ENCODE measurements around the gene ZFHX2. TPM values are rescaled to one million over a fixed set of nuclear protein-coding genes. Genes with fewer than 3 reads are reported as not detected.

Gene ZFHX2
- total and polyA plus RNA-seq, 5 donors from 2014 or later = 0.42 TPM; not detected in 4

- Mint-ChIP-seq H3K27ac (no peak overlapping the region), H3K9me3 (no peaks in the 10 kb centered on the region), H3K4me3 (no peak overlapping the region), H3K27me3 (no peaks in the 10 kb centered on the region), H3K36me3 (no peaks in the 10 kb centered on the region), H3K4me1 (peaks cover 0 to 2% (median 0%) of the 10 kb centered on the region in 4 donors)
- Histone ChIP-seq H3K36me3 (ENCODE audit: control insufficient read depth, insufficient read depth, low read length) (no peaks in the 10 kb centered on the region), H3K9me3 (ENCODE audit: control insufficient read depth in 2 of 2, low read length in 2 of 2) (no peaks in the 10 kb centered on the region), H3K4me1 (ENCODE audit: control insufficient read depth, insufficient read depth, low read length, poor library complexity, severe bottlenecking) (no peaks in the 10 kb centered on the region), H3K4me3 (ENCODE audit: low read depth, low read length) (no peak overlapping the region), H3K27me3 (ENCODE audit: control insufficient read depth, insufficient read depth, low read length) (no peaks in the 10 kb centered on the region), H3K27ac (ENCODE audit: insufficient read depth, low read length, poor library complexity, severe bottlenecking) (no peak overlapping the region)
- DNase-seq (no peak), ATAC-seq (ENCODE audit: low read depth in 2 of 2) (no peak)
Observed at GRCh38 chr14:23525611-23526010, 26.0 kb downstream of the ZFHX2 start.

GRCh38 chr14:23524954-23525353 is 26.6 kb downstream of the ZFHX2 start:
- Mint-ChIP-seq H3K9me3 (no peaks in the 10 kb centered on the region), H3K36me3 (no peaks in the 10 kb centered on the region), H3K4me1 (no peaks in the 10 kb centered on the region), H3K27me3 (no peaks in the 10 kb centered on the region), H3K27ac (no peak overlapping the region), H3K4me3 (no peak overlapping the region)
- H3K4me1 ChIP-seq (ENCODE audit: control insufficient read depth, insufficient read depth, low read length, poor library complexity, severe bottlenecking) = no peaks in the 10 kb centered on the region
- H3K36me3 ChIP-seq (ENCODE audit: control insufficient read depth, insufficient read depth, low read length) = no peaks in the 10 kb centered on the region
- H3K9me3 ChIP-seq (ENCODE audit: control insufficient read depth in 2 of 2, low read length in 2 of 2) = no peaks in the 10 kb centered on the region
- no peak overlapping the region for H3K4me3 ChIP-seq (ENCODE audit: low read depth, low read length)
- ATAC-seq (ENCODE audit: low read depth in 2 of 2) = no peak
- no peak for DNase-seq
- no peak overlapping the region for H3K27ac ChIP-seq (ENCODE audit: insufficient read depth, low read length, poor library complexity, severe bottlenecking)
- H3K27me3 ChIP-seq (ENCODE audit: control insufficient read depth, insufficient read depth, low read length) = no peaks in the 10 kb centered on the region

DNA sequence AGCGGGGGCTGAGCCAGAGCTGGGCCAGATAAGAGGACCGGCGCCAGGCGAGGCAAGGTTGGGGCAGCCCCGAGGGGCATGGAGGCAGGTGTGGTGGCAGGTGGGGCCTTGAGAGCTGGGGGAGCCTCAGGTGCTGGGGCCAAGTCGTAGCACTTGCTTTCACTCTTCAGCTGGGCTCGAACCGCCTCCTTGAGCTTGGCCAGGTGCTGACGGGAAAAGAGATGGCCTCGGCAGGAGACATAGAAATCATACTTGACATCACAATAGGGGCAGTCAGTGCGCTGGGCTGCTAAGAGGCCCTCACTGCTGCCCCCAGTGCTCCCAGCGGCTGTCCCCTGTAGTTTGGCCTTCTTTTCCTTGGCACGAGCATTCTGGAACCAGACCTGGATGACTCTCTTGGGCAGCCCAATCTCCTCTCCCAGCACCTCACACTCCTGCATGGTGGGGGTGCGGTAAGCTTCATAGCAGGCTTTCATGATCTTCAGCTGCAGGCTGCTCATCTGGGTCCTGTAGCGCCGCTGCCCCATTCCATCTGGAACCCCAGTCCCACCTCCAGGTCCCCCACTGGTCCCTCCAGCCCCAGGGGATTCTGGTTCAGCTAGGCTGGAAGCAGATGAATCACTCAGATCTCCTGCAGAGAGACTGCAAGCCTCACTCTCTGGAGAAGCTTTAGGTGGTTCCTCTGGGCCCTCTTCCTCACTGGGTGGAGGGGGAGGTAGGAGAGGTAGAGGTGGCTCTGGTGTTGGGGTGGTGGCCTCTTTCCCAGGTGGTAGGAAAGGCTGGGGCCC is 28.1 kb downstream of the ZFHX2 start:
- Histone ChIP-seq H3K4me3 (ENCODE audit: low read depth, low read length) (no peak overlapping the region), H3K4me1 (ENCODE audit: control insufficient read depth, insufficient read depth, low read length, poor library complexity, severe bottlenecking) (no peaks in the 10 kb centered on the region), H3K27me3 (ENCODE audit: control insufficient read depth, insufficient read depth, low read length) (no peaks in the 10 kb centered on the region), H3K9me3 (ENCODE audit: control insufficient read depth in 2 of 2, low read length in 2 of 2) (no peaks in the 10 kb centered on the region), H3K36me3 (ENCODE audit: control insufficient read depth, insufficient read depth, low read length) (no peaks in the 10 kb centered on the region), H3K27ac (ENCODE audit: insufficient read depth, low read length, poor library complexity, severe bottlenecking) (no peak overlapping the region)
- Mint-ChIP-seq H3K4me3 (no peak overlapping the region), H3K27ac (no peak overlapping the region), H3K36me3 (peaks cover 5% of the 10 kb centered on the region), H3K4me1 (no peaks in the 10 kb centered on the region), H3K27me3 (no peaks in the 10 kb centered on the region), H3K9me3 (no peaks in the 10 kb centered on the region)
- ATAC-seq (ENCODE audit: low read depth in 2 of 2) (no peak), DNase-seq (no peak)

- Histone ChIP-seq H3K36me3 (ENCODE audit: control insufficient read depth, insufficient read depth, low read length) (no peaks in the 10 kb centered on the region), H3K4me3 (ENCODE audit: low read depth, low read length) (no peak overlapping the region), H3K9me3 (ENCODE audit: control insufficient read depth in 2 of 2, low read length in 2 of 2) (no peaks in the 10 kb centered on the region), H3K27me3 (ENCODE audit: control insufficient read depth, insufficient read depth, low read length) (no peaks in the 10 kb centered on the region), H3K4me1 (ENCODE audit: control insufficient read depth, insufficient read depth, low read length, poor library complexity, severe bottlenecking) (no peaks in the 10 kb centered on the region), H3K27ac (ENCODE audit: insufficient read depth, low read length, poor library complexity, severe bottlenecking) (no peak overlapping the region)
- Mint-ChIP-seq H3K4me1 (no peaks in the 10 kb centered on the region), H3K27me3 (no peaks in the 10 kb centered on the region), H3K9me3 (no peaks in the 10 kb centered on the region), H3K27ac (no peak overlapping the region), H3K4me3 (no peak overlapping the region), H3K36me3 (peaks cover 5% of the 10 kb centered on the region)
- no peak for DNase-seq
- no peak for ATAC-seq (ENCODE audit: low read depth in 2 of 2)
Observed at GRCh38 chr14:23522643-23523198, 28.8 kb downstream of the ZFHX2 start.

DNA sequence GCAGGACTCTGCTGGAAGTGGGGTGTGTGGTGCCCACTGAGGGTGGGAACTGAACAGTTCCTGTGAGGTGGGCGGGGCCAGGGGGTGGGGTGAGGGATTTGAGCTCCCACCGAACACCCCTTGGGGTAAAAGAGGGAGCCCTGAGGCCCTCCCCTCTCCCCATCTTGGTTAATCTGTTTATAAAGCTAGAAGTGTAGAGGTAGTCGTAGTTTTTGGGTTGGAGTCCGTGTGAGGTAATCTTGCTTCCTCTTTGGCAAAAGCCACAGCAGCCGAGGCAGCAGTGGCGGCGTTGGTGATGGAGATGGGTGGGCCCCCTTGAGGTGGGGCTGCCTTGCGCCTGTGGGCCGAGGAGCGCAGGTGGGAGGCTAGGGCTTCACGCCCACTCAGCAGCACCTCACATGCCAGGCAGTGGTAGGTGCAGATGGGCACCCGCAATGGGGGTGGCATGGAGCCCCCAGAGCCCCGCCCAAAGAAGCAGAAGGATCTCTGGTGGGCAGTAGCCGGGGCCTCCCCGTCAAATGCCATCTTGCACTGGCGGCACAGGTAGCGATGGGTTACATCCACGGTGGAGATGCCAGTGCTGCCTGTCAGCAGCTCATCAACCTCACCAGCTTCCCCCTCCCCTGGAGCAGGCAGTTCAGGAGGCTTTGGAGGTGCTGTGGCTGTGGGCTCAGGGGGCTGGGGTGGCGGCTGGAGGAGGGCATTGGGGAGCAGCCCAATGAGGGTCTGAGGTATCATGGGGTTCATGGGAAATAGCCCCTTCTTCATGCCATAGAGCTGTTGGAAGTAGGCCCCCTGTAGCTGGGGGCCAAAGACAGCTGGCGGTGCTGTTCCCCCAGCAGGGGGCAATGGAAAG is 29.6 kb downstream of the ZFHX2 start:
- Histone ChIP-seq H3K27ac (ENCODE audit: insufficient read depth, low read length, poor library complexity, severe bottlenecking) (no peak overlapping the region), H3K27me3 (ENCODE audit: control insufficient read depth, insufficient read depth, low read length) (no peaks in the 10 kb centered on the region), H3K9me3 (ENCODE audit: control insufficient read depth in 2 of 2, low read length in 2 of 2) (no peaks in the 10 kb centered on the region), H3K4me3 (ENCODE audit: low read depth, low read length) (no peak overlapping the region), H3K36me3 (ENCODE audit: control insufficient read depth, insufficient read depth, low read length) (no peaks in the 10 kb centered on the region), H3K4me1 (ENCODE audit: control insufficient read depth, insufficient read depth, low read length, poor library complexity, severe bottlenecking) (no peaks in the 10 kb centered on the region)
- H3K36me3 Mint-ChIP-seq = peaks cover 5% of the 10 kb centered on the region
- H3K4me3 Mint-ChIP-seq = no peak overlapping the region
- no peak for DNase-seq
- ATAC-seq (ENCODE audit: low read depth in 2 of 2) = no peak
- H3K27me3 Mint-ChIP-seq = no peaks in the 10 kb centered on the region
- peak overlapping the region in 1 of 3 donors; percentile 14 for H3K27ac Mint-ChIP-seq
- H3K4me1 Mint-ChIP-seq = no peaks in the 10 kb centered on the region
- H3K9me3 Mint-ChIP-seq = no peaks in the 10 kb centered on the region

DNA sequence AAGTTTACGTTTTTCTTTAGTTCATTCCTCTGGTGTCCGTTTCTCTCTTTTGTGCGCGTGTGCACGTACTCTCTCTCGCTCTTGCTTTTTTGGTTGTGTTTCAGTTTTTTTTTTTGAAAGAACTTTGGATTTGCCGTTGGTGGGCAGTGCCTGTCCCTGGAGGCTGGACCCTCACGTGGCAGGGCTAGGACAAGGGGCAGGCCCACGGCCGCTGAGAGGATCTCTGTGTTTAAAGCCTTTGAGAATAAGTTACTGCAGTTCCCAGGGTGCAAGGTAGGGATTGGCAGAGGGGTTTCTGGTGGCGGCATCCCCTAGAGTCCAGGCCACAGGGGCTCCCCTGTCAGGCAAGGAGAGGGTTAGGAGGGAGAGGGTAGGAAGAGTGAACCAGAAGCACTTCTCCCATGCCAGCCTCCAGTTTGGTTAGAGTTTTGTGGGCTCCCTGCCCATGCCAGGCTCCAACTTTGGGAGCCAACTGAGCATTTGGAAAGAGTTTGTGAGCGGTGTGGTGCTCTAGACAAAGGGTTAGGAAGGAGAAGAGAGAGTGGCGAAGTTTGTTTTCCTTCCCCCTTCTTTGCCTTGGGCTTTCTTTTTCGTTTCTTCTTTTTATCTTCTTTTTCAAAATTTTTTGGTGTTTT is 30.5 kb downstream of the ZFHX2 start:
- peak overlapping the region in 1 of 3 donors; percentile 11 for H3K27ac Mint-ChIP-seq
- no peaks in the 10 kb centered on the region for H3K36me3 ChIP-seq (ENCODE audit: control insufficient read depth, insufficient read depth, low read length)
- H3K4me3 Mint-ChIP-seq = peak overlapping the region in 1 of 4 donors; percentile 10
- H3K4me1 Mint-ChIP-seq = no peaks in the 10 kb centered on the region
- H3K9me3 Mint-ChIP-seq = no peaks in the 10 kb centered on the region
- H3K27ac ChIP-seq (ENCODE audit: insufficient read depth, low read length, poor library complexity, severe bottlenecking) = no peak overlapping the region
- peaks cover 5% of the 10 kb centered on the region for H3K36me3 Mint-ChIP-seq
- no peaks in the 10 kb centered on the region for H3K4me1 ChIP-seq (ENCODE audit: control insufficient read depth, insufficient read depth, low read length, poor library complexity, severe bottlenecking)
- H3K27me3 Mint-ChIP-seq = no peaks in the 10 kb centered on the region
- H3K4me3 ChIP-seq (ENCODE audit: low read depth, low read length) = no peak overlapping the region
- ATAC-seq (ENCODE audit: low read depth in 2 of 2) (no peak), DNase-seq (no peak)
- no peaks in the 10 kb centered on the region for H3K9me3 ChIP-seq (ENCODE audit: control insufficient read depth in 2 of 2, low read length in 2 of 2)
- no peaks in the 10 kb centered on the region for H3K27me3 ChIP-seq (ENCODE audit: control insufficient read depth, insufficient read depth, low read length)

- ATAC-seq (ENCODE audit: low read depth in 2 of 2) = no peak
- no peak for DNase-seq
- Mint-ChIP-seq H3K9me3 (no peaks in the 10 kb centered on the region), H3K4me1 (no peaks in the 10 kb centered on the region), H3K27me3 (no peaks in the 10 kb centered on the region), H3K27ac (no peak overlapping the region), H3K36me3 (peaks cover 8% of the 10 kb centered on the region), H3K4me3 (no peak overlapping the region)
- no peaks in the 10 kb centered on the region for H3K9me3 ChIP-seq (ENCODE audit: control insufficient read depth in 2 of 2, low read length in 2 of 2)
- no peaks in the 10 kb centered on the region for H3K4me1 ChIP-seq (ENCODE audit: control insufficient read depth, insufficient read depth, low read length, poor library complexity, severe bottlenecking)
- no peak overlapping the region for H3K4me3 ChIP-seq (ENCODE audit: low read depth, low read length)
- H3K27ac ChIP-seq (ENCODE audit: insufficient read depth, low read length, poor library complexity, severe bottlenecking) = no peak overlapping the region
- H3K36me3 ChIP-seq (ENCODE audit: control insufficient read depth, insufficient read depth, low read length) = no peaks in the 10 kb centered on the region
- no peaks in the 10 kb centered on the region for H3K27me3 ChIP-seq (ENCODE audit: control insufficient read depth, insufficient read depth, low read length)
Observed at GRCh38 chr14:23518709-23519108, 32.9 kb downstream of the ZFHX2 start.

Measured in CD4-positive, CD25-positive, alpha-beta regulatory T cell (primary cell).